ENCODE results near the gene IYD.
A peak's percentile ranks its signal among the peaks of the same experiment; 100 is the strongest.

IYD gene

GRCh38 chr6:150368762-150369161 lies at the start of gene IYD:
IYD (plus strand) TSS chr6:150369012; CDS start chr6:150369032, 20 bp downstream.
- no peak for DNase-seq

- DNase-seq: no peak
Observed at GRCh38 chr6:150319924-150320323, 48.9 kb upstream of the IYD start.

- DNase-seq: no peak
Observed at GRCh38 chr6:150320442-150320841, 48.4 kb upstream of the IYD start.

GRCh38 chr6:150322466-150322871 lies 46.3 kb upstream of the IYD start:
- no peak for DNase-seq

- DNase-seq: no peak
Observed at GRCh38 chr6:150323205-150323604, 45.6 kb upstream of the IYD start.

GRCh38 chr6:150324044-150324443 lies 44.8 kb upstream of the IYD start:
- DNase-seq: no peak

- no peak for DNase-seq
Observed at GRCh38 chr6:150325066-150325772, 43.6 kb upstream of the IYD start.

- DNase-seq: no peak
Observed at GRCh38 chr6:150327117-150327774, 41.6 kb upstream of the IYD start.

- DNase-seq: no peak
Observed at GRCh38 chr6:150328744-150329405, 39.9 kb upstream of the IYD start.

GRCh38 chr6:150331344-150331743 lies 37.5 kb upstream of the IYD start:
- no peak for DNase-seq

GRCh38 chr6:150332939-150333584 lies 35.8 kb upstream of the IYD start:
- no peak for DNase-seq

- no peak for DNase-seq
Observed at GRCh38 chr6:150333585-150333941, 35.2 kb upstream of the IYD start.

- DNase-seq: peak; percentile 52
Observed at GRCh38 chr6:150334790-150335783, 33.7 kb upstream of the IYD start.

GRCh38 chr6:150336299-150336698 lies 32.5 kb upstream of the IYD start:
- DNase-seq: no peak

- no peak for DNase-seq
Observed at GRCh38 chr6:150336708-150337107, 32.1 kb upstream of the IYD start.

GRCh38 chr6:150342126-150342525 lies 26.7 kb upstream of the IYD start:
- DNase-seq: no peak

- DNase-seq: no peak
Observed at GRCh38 chr6:150343434-150343833, 25.4 kb upstream of the IYD start.

- DNase-seq: no peak
Observed at GRCh38 chr6:150345781-150346180, 23.0 kb upstream of the IYD start.

- DNase-seq: no peak
Observed at GRCh38 chr6:150346346-150346745, 22.5 kb upstream of the IYD start.

GRCh38 chr6:150347845-150348244 lies 21.0 kb upstream of the IYD start:
- DNase-seq: no peak

- DNase-seq: peak; percentile 10
Observed at GRCh38 chr6:150349546-150349945, 19.3 kb upstream of the IYD start.
